COR-L47 (cell line): ENCODE data around the gene MTA3.

Experiments
- DNase-seq: peaks from one replicate; lab custom pipeline; 2025; lab: John Stamatoyannopoulos, UW

MTA3 gene

DNA sequence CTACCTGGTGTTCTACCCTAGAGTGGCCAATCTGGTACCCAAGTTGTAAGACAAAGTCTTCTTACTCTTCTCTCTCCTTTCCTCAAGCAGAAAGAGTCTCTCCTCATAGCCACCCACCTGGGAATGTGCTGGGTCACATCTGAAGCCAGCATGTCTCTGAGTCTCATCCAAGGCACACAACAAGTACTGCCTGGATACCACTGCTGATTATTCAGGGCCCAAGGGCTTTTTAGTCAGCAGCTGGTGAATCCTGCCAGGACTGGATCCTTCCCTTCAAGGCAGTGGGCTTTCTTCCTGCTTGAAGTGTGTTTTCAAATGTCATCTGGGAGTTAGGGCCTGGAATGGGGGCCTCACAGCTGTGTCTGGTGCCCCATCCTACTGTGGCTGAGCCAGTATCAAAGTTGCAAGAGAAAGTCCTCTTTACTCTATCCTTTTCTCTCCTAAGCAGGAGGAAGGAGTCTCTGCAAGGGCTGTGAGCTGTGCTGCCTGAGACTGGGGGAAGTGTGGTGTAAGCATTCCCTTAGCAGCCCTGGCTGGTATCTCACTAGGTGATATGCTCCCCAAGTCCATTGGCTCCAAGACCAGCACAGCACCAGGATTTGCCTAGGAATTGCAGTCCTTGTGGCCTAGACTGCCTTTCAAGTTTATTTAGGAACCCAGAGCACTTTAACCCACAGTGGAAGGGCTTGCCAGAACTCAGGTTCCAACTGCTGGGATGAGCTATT, 168.3 kb downstream of the MTA3 start:
- no peak for DNase-seq

- no peak for DNase-seq
These were observed 172.7 kb downstream of the MTA3 start for GRCh38 chr2:42741140-42741539.

GRCh38 chr2:42742740-42743658, 174.6 kb downstream of the MTA3 start:
- no peak for DNase-seq

DNA sequence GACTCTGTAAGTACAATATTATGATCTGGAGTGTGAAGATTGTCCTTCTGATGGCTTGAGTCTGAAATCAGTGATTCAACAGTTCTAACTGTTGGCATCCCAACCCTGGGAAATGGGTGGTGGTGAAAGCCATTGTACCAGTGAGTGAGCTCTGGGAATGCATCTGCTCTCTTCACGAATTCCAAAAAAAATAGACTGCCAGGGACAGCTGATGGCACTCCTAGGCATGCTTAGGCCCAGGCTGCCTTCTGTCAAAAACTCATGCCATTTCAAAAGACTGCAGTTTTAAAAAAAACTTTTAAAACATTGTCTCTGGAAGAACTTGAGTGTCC, 175.2 kb downstream of the MTA3 start:
- no peak for DNase-seq

GRCh38 chr2:42744545-42745082, 176.2 kb downstream of the MTA3 start:
- no peak for DNase-seq

DNA sequence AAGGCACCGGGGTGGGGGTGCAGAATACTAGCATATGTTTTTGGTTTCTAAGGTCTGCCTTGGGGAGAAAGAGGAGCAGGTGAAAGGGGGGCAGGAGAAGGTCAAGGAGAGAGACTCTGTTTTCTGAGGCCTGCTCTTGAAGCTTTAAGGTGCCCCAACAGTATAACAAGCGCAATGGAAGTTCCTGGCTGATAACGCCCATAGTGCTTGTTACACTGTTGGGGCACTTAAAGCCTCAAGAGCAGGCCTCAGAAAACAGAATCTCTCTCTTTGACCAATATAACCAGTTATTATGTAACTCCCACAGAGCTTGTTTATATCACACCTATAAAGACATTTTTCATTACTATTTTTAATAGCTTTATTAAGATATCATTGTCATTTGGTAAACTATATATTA, 179.0 kb downstream of the MTA3 start:
- DNase-seq = no peak

GRCh38 chr2:42748840-42749239, 180.4 kb downstream of the MTA3 start:
- DNase-seq = no peak

GRCh38 chr2:42752314-42752713, 183.9 kb downstream of the MTA3 start:
- DNase-seq = no peak

GRCh38 chr2:42752816-42753813, 184.7 kb downstream of the MTA3 start:
- DNase-seq = no peak

GRCh38 chr2:42754021-42754775, 185.8 kb downstream of the MTA3 start:
- no peak for DNase-seq

GRCh38 chr2:42754776-42755140, 186.3 kb downstream of the MTA3 start:
- no peak for DNase-seq

DNA sequence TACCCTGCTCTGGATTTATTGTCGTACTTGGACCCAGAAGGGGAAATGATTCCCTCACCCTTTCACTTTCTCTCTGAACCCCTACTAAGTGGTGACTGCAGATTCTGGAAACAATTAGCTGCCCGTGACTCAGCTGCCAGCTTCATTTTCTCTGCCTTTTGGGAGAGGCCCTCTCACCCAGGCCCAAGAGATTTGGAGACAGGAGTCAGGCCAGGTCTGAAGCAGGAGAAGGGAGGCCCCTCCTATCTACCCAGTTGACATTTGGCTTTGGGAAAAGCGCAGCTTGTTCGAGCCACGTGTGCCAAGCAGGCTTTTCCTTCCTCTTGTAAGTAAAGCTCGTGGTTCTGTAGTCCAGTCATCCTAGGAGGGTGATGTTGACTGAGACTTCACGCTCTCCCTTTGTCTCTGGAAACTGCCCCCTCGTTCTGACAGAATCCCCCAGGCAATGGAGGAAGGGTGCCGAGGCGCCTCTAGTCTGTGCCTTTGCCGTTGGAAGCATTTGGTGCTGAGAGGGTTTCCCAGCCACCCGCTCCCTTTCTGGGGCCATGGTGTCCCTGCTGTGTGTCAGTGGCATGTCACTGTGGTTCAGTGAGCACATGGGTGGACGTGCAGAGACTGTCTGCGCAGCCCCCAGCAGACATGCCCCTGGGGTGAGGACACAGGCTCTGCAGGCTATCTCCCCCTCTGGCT, 186.9 kb downstream of the MTA3 start:
- no peak for DNase-seq

- no peak for DNase-seq
These were observed 187.8 kb downstream of the MTA3 start for GRCh38 chr2:42756150-42756775.

- DNase-seq = no peak
These were observed 188.6 kb downstream of the MTA3 start for GRCh38 chr2:42756966-42757513.

GRCh38 chr2:42757981-42758740, 189.7 kb downstream of the MTA3 start:
- DNase-seq = no peak

DNA sequence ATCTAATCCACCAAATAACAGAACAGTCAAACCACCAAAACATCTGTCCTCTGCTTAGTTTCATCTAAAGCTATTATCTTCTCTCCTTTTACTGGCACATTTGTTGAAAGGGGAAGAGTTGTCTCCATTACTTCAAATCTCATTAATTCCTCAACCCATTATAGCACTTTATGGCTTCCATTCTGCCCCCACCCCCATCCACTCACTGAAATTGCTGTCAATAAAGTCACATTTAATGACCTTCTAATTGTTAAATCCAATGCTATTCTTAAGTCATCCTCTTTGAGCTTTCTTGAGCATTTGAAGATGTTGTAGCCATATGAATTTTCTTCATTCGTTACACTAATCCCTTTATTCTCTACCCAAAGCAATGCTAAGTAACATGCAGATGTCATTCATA, 190.3 kb downstream of the MTA3 start:
- DNase-seq = no peak

GRCh38 chr2:42761554-42761953, 193.1 kb downstream of the MTA3 start:
- DNase-seq = no peak

GRCh38 chr2:42762155-42762554, 193.7 kb downstream of the MTA3 start:
- no peak for DNase-seq
